OCI-LY3 (cell line): ENCODE results near the gene NEB.

ENCODE experiments used
- CTCF ChIP-seq: fragments of 200-600, 300-600 bp; sonication (generic); IDR thresholded peaks from 2 replicates; pipeline ENCODE4 v1.5.1; 2014; ENCODE audit warnings: antibody characterized with exemption, low read length, low read depth
- EZH2phosphoT487 ChIP-seq: fragments of 200-600 bp; shearing (Covaris generic); IDR thresholded peaks from 2 replicates; pipeline ENCODE4 v1.6.1; 2018; ENCODE audit warnings: antibody characterized with exemption, mixed run types, low read depth

- TF ChIP-seq CTCF (no peak), EZH2phosphoT487 (no peak)
Observed at GRCh38 chr2:151670346-151670745, 63.9 kb downstream of the NEB start.
